ENCODE data around the gene ADCY6. TPM values are rescaled to one million over a fixed set of nuclear protein-coding genes. Genes with fewer than 3 reads are reported as not detected.

The ADCY6 gene
- total and polyA plus RNA-seq, 2 donors (not counting 1 experiment from before 2014, with no cell fraction given): 0.03 TPM; not detected in 1

- Mint-ChIP-seq H3K27ac (no peak overlapping the region), H3K4me1 (no peaks in the 10 kb centered on the region), H3K9me3 (ENCODE audit: insufficient read depth) (no peaks in the 10 kb centered on the region), H3K27me3 (peaks cover 18% of the 10 kb centered on the region), H3K4me3 (no peak overlapping the region)
- Histone ChIP-seq H3K27ac (ENCODE audit: low read length in 2 of 2) (no peak overlapping the region), H3K4me3 (ENCODE audit: control extremely low read depth in 1 of 5, extremely low read depth in 1 of 5, insufficient read depth in 1 of 5, low read depth in 2 of 5, low read length in 4 of 5) (no peak overlapping the region), H3K79me2 (ENCODE audit: control insufficient read depth, insufficient read depth, low read length) (no peaks in the 10 kb centered on the region), H3K4me2 (replicated peaks; ENCODE audit: low read depth, low read length, poor library complexity, severe bottlenecking) (no peak overlapping the region), H3K36me3 (replicated peaks in 1 of 2; ENCODE audit: control extremely low read depth in 1 of 2, control insufficient read depth in 1 of 2, extremely low read depth in 1 of 2, insufficient read depth in 2 of 2, low read length in 1 of 2) (no peaks in the 10 kb centered on the region), H3K9ac (ENCODE audit: low read length) (no peak overlapping the region), H3K4me1 (ENCODE audit: control insufficient read depth in 2 of 2, insufficient read depth in 2 of 2, low read length in 2 of 2) (no peaks in the 10 kb centered on the region), H3K9me3 (ENCODE audit: control extremely low read depth in 1 of 3, control insufficient read depth in 2 of 3, insufficient read depth in 1 of 3, low read length in 2 of 3) (no peaks in the 10 kb centered on the region), H2AFZ (ENCODE audit: insufficient read depth, low read depth, low read length, poor library complexity, severe bottlenecking) (no peak overlapping the region), H3K27me3 (replicated peaks in 1 of 4; ENCODE audit: control extremely low read depth in 1 of 4, control insufficient read depth in 3 of 4, insufficient read depth in 4 of 4, low read length in 3 of 4) (peaks cover 0 to 4% (median 0%) of the 10 kb centered on the region in 4 experiments), H4K20me1 (ENCODE audit: control insufficient read depth, insufficient read depth, low read length, poor library complexity, severe bottlenecking) (no peaks in the 10 kb centered on the region)
- ChIA-PET CTCF (interaction anchor here (0.6 to 14.2 kb wide), 2 partner anchors 45 to 1232 kb away, joined by 4 to 177 read pairs; no protein-coding TSS in a partner anchor), POLR2A (no interaction called here)
- no peak for DNase-seq
- WGBS (ENCODE audit: insufficient coverage): no CpG with 5 or more reads among the region's 1 CpG
- ATAC-seq (ENCODE audit: low read depth): no peak
- intact Hi-C loops (cut with micrococcal nuclease): loop anchor here (5.0 kb wide), 1 partner anchor 142 kb away; no protein-coding TSS in a partner anchor
- TF ChIP-seq EZH2 (IDR thresholded peaks at IDR 0.05; ENCODE audit: borderline replicate concordance, insufficient read depth, low read depth, low read length, poor library complexity, severe bottlenecking) (no peak), CTCF (IDR thresholded peaks at IDR 0.05) (no peak)
Observed at GRCh38 chr12:48750215-48750614, 38.7 kb downstream of the ADCY6 start.

- intact Hi-C loops (cut with micrococcal nuclease): no loop called here
- no peaks in the 10 kb centered on the region for H3K4me1 ChIP-seq (ENCODE audit: control insufficient read depth in 2 of 2, insufficient read depth in 2 of 2, low read length in 2 of 2)
- CTCF ChIA-PET: interaction anchor here (0.7 kb wide), 1 partner anchor 10 kb away, joined by 3 read pairs; no protein-coding TSS in a partner anchor
- H3K36me3 ChIP-seq (replicated peaks in 1 of 2; ENCODE audit: control extremely low read depth in 1 of 2, control insufficient read depth in 1 of 2, extremely low read depth in 1 of 2, insufficient read depth in 2 of 2, low read length in 1 of 2): no peaks in the 10 kb centered on the region
- POLR2A ChIA-PET: no interaction called here
- H4K20me1 ChIP-seq (ENCODE audit: control insufficient read depth, insufficient read depth, low read length, poor library complexity, severe bottlenecking): no peaks in the 10 kb centered on the region
- ATAC-seq (ENCODE audit: low read depth): no peak
- no peaks in the 10 kb centered on the region for H3K79me2 ChIP-seq (ENCODE audit: control insufficient read depth, insufficient read depth, low read length)
- Mint-ChIP-seq H3K4me1 (no peaks in the 10 kb centered on the region), H3K27me3 (peaks cover 31% of the 10 kb centered on the region), H3K4me3 (no peak overlapping the region), H3K27ac (no peak overlapping the region), H3K9me3 (ENCODE audit: insufficient read depth) (no peaks in the 10 kb centered on the region)
- no peak overlapping the region for H2AFZ ChIP-seq (ENCODE audit: insufficient read depth, low read depth, low read length, poor library complexity, severe bottlenecking)
- no peak overlapping the region for H3K9ac ChIP-seq (ENCODE audit: low read length)
- no CpG with 5 or more reads among the region's 9 CpGs for WGBS (ENCODE audit: insufficient coverage)
- H3K4me3 ChIP-seq (ENCODE audit: control extremely low read depth in 1 of 5, extremely low read depth in 1 of 5, insufficient read depth in 1 of 5, low read depth in 2 of 5, low read length in 4 of 5): no peak overlapping the region
- no peak for DNase-seq
- no peak overlapping the region for H3K4me2 ChIP-seq (replicated peaks; ENCODE audit: low read depth, low read length, poor library complexity, severe bottlenecking)
- H3K27me3 ChIP-seq (replicated peaks in 1 of 4; ENCODE audit: control extremely low read depth in 1 of 4, control insufficient read depth in 3 of 4, insufficient read depth in 4 of 4, low read length in 3 of 4): peaks cover 0 to 12% (median 6%) of the 10 kb centered on the region in 4 experiments
- TF ChIP-seq CTCF (IDR thresholded peaks at IDR 0.05) (no peak), EZH2 (IDR thresholded peaks at IDR 0.05; ENCODE audit: borderline replicate concordance, insufficient read depth, low read depth, low read length, poor library complexity, severe bottlenecking) (no peak)
- no peak overlapping the region for H3K27ac ChIP-seq (ENCODE audit: low read length in 2 of 2)
- H3K9me3 ChIP-seq (ENCODE audit: control extremely low read depth in 1 of 3, control insufficient read depth in 2 of 3, insufficient read depth in 1 of 3, low read length in 2 of 3): no peaks in the 10 kb centered on the region
Observed at GRCh38 chr12:48744251-48745008, 44.5 kb downstream of the ADCY6 start.
